GM12891 (cell line): ENCODE measurements around the gene ITGA7. TPM values are rescaled to one million over a fixed set of nuclear protein-coding genes. Genes with fewer than 3 reads are reported as not detected.

Experiments
- DNase-seq: peaks from one replicate; pipeline ENCODE4 v3.0.0; 2011; ENCODE audit warnings: low spot score; ENCODE audit not compliant: insufficient read length
- FAIRE-seq: peaks from 2 replicates; lab custom pipeline; 2011; peaks lifted over from hg19 to GRCh38; lab: Jason Lieb, UNC
- PAX5 ChIP-seq: IDR thresholded peaks from 2 replicates; pipeline ENCODE4 v1.6.1; 2011; ENCODE audit warnings: low read length, moderate library complexity, mild to moderate bottlenecking; ENCODE audit not compliant: insufficient read depth, severe bottlenecking
- POLR2A ChIP-seq: IDR thresholded peaks from 2 replicates; pipeline ENCODE4 v1.6.1; 2011; ENCODE audit warnings: low read depth, low read length, control low read depth
- POLR2AphosphoS5 ChIP-seq: IDR thresholded peaks from 2 replicates; pipeline ENCODE4 v1.6.1; 2011; ENCODE audit warnings: low read depth, low read length, control low read depth
- POU2F2 ChIP-seq: IDR thresholded peaks from 2 replicates; pipeline ENCODE4 v1.6.1; 2011; ENCODE audit warnings: low read depth, mild to moderate bottlenecking, control low read depth, low read length, moderate library complexity
- SPI1 ChIP-seq: IDR thresholded peaks from 2 replicates; pipeline ENCODE4 v1.6.1; 2011; ENCODE audit warnings: low read depth, low read length, control low read depth
- TAF1 ChIP-seq: IDR thresholded peaks from 2 replicates; pipeline ENCODE4 v1.6.1; 2011; ENCODE audit warnings: low read depth, low read length, control low read depth
- polyA plus RNA-seq: library from polyadenylated mRNA; unstranded; fragments of >200 nt; gene quantifications from one replicate; pipeline ENCODE4 v1.2.1, GENCODE V29; 2012; ENCODE audit warnings: low read depth, missing spikeins, inconsistent platforms; ENCODE audit not compliant: missing spikeins

ITGA7 gene, protein sequence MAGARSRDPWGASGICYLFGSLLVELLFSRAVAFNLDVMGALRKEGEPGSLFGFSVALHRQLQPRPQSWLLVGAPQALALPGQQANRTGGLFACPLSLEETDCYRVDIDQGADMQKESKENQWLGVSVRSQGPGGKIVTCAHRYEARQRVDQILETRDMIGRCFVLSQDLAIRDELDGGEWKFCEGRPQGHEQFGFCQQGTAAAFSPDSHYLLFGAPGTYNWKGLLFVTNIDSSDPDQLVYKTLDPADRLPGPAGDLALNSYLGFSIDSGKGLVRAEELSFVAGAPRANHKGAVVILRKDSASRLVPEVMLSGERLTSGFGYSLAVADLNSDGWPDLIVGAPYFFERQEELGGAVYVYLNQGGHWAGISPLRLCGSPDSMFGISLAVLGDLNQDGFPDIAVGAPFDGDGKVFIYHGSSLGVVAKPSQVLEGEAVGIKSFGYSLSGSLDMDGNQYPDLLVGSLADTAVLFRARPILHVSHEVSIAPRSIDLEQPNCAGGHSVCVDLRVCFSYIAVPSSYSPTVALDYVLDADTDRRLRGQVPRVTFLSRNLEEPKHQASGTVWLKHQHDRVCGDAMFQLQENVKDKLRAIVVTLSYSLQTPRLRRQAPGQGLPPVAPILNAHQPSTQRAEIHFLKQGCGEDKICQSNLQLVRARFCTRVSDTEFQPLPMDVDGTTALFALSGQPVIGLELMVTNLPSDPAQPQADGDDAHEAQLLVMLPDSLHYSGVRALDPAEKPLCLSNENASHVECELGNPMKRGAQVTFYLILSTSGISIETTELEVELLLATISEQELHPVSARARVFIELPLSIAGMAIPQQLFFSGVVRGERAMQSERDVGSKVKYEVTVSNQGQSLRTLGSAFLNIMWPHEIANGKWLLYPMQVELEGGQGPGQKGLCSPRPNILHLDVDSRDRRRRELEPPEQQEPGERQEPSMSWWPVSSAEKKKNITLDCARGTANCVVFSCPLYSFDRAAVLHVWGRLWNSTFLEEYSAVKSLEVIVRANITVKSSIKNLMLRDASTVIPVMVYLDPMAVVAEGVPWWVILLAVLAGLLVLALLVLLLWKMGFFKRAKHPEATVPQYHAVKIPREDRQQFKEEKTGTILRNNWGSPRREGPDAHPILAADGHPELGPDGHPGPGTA
- polyA plus RNA-seq, result 4.3 TPM

GRCh38 chr12:55707841-55708694 lies at the start of gene ITGA7:
TSS of gene ITGA7 (minus strand) at chr12:55707904. CDS start at chr12:55707682, 222 bp downstream.
- TF ChIP-seq PAX5 (no peak), SPI1 (no peak), TAF1 (no peak), POLR2AphosphoS5 (no peak), POLR2A (no peak), POU2F2 (no peak)
- DNase-seq (peak; percentile 75), FAIRE-seq (peak; percentile 13)

GRCh38 chr12:55755246-55755645 lies 47.5 kb upstream of the ITGA7 start:
- TF ChIP-seq POU2F2 (no peak), SPI1 (no peak), TAF1 (no peak), POLR2A (no peak)
- FAIRE-seq (no peak), DNase-seq (no peak)

DNA sequence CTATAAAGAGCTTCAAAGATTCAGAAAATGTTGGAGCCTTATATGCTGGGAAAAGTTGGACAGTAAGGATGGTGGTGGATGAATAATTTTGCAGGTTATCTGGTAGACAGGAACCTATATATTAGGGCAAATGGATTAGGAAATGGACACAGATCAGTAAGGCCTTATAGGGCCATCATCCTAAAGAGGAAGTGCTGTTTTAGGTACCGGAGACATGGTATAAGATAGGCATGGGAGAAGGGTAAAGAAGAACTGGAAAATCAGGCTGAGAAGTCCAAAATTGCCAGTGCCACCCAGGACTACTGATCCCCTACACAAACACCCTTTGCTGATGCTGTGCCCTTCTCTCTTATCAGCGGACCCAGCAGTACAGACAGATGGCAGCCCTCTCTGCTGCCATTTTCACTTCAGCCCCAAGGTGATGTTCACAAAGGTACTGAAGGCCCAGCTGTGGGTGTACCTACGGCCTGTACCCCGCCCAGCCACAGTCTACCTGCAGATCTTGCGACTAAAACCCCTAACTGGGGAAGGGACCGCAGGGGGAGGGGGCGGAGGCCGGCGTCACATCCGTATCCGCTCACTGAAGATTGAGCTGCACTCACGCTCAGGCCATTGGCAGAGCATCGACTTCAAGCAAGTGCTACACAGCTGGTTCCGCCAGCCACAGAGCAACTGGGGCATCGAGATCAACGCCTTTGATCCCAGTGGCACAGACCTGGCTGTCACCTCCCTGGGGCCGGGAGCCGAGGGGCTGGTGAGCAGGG lies 40.7 kb upstream of the ITGA7 start:
- DNase-seq (no peak), FAIRE-seq (no peak)

DNA sequence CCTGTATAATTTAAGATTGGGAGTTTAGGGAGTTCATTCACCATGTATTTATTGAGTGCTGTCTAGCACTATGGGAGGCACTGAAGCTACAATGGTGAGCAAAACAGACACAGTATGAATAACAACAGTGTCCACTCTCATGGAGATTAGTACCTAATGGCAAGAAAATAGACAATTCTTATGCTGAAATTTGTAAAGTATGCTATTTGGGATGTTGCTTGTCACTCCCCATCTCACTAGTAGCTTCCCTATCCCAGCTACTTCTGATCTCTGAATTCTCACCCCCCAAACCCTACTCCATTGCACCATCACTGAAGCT lies 39.2 kb upstream of the ITGA7 start:
- DNase-seq (no peak), FAIRE-seq (no peak)
- TF ChIP-seq POLR2AphosphoS5, result no peak
- no peak for TF ChIP-seq PAX5
- no peak for TF ChIP-seq POLR2A
- TF ChIP-seq POU2F2, result no peak
- TF ChIP-seq SPI1, result no peak
- no peak for TF ChIP-seq TAF1

More for the DNA sequence above, 40.7 kb upstream of the ITGA7 start:
- TF ChIP-seq POLR2A, result no peak
- no peak for TF ChIP-seq POU2F2
- no peak for TF ChIP-seq POLR2AphosphoS5
- TF ChIP-seq PAX5, result no peak
- TF ChIP-seq TAF1, result no peak
- TF ChIP-seq SPI1, result peak; percentile 49

GRCh38 chr12:55746174-55746912 lies 38.6 kb upstream of the ITGA7 start:
- FAIRE-seq, result no peak
- no peak for DNase-seq
- no peak for TF ChIP-seq POLR2AphosphoS5
- TF ChIP-seq POLR2A, result no peak
- TF ChIP-seq SPI1, result no peak
- TF ChIP-seq POU2F2, result no peak
- no peak for TF ChIP-seq TAF1
- no peak for TF ChIP-seq PAX5

GRCh38 chr12:55745361-55746173 lies 37.9 kb upstream of the ITGA7 start:
- no peak for DNase-seq
- FAIRE-seq, result peak; percentile 55
- TF ChIP-seq POLR2AphosphoS5 (no peak), POLR2A (no peak), TAF1 (no peak), SPI1 (no peak), PAX5 (no peak), POU2F2 (no peak)
